HG02981 (cell line): ENCODE data around the gene GPR157.
"Not testable (repeated sequence)": the region's sequence is repeated elsewhere in the genome, so short reads cannot be mapped to it uniquely, and the experiment has no call there.

Source experiments
- ATAC-seq: cut with Tn5 transposase; IDR thresholded peaks from one replicate; pipeline ENCODE4 v1.9.1; 2021; ENCODE audit warnings: mild to moderate bottlenecking, moderate library complexity; ENCODE audit not compliant: unreplicated experiment

GPR157 gene

DNA sequence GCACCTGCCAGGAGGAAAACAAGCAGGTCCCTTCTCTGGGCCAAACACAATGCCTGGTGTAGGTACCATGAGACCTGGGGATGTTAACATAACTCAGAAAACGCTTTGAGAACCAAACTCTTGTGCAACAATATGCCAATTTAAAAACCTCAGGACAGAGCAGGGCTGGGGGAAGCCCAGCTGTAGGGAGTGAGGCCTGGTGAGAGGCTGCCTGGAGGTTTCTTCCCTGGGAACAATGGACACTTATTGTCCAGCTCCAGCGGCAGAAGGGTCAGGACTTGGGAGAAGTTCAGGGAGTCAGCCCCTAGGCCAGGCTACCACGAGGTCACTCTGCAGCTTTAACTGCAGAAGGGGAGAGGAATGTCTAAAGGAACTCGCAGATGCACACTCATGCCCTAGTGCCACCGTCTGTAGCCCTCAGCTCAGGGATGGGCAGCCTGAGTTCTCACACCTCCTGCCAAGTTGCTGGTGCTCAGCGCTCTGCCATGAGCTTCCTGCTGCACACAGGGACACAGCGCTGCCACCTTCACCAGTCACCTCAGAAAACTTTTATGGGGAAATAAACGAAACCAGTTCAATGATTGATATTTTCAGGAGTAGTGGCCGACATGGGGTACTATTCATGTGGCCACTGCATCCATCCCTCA lies 8.5 kb downstream of the GPR157 start:
- no peak for ATAC-seq

DNA sequence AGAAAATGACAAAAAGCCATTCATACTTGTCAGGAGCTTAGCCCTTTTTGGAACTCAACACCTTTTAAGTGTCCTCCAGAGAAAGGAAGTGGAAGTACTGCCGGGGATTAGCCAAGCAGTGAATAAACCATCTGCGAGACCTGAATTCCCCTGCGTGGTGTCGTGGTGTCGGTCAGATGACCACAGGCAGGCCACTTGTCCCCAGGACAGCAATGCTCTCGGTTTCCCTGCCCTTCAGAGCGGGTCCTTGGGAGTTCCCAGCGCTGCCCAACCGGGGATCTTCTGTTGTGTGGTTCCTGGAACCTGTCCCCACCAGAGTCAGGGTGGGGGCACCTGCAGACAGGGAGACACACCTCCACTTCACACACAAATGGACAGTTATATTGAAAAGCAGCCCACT lies 9.2 kb downstream of the GPR157 start:
- no peak for ATAC-seq

DNA sequence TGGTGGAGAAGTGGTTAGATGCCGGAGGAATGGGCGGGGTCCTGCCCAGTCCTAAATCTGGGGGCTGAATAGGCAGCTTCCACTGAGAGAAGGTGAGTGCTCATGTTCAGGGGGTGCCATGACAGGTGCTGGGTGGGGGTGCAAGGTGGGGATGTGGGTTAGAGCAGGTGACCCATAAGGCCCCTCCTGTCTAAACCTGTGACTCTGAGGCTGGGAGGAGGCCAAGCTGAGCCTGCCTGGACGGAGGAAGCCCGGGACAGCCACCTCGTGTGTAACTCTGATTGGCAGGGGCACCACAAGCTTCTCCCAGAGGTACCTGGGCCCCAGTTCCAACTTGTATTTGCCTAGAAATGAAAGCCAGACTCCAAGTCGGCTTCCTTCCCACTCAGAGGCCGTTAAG lies 10.7 kb downstream of the GPR157 start:
- no peak for ATAC-seq

DNA sequence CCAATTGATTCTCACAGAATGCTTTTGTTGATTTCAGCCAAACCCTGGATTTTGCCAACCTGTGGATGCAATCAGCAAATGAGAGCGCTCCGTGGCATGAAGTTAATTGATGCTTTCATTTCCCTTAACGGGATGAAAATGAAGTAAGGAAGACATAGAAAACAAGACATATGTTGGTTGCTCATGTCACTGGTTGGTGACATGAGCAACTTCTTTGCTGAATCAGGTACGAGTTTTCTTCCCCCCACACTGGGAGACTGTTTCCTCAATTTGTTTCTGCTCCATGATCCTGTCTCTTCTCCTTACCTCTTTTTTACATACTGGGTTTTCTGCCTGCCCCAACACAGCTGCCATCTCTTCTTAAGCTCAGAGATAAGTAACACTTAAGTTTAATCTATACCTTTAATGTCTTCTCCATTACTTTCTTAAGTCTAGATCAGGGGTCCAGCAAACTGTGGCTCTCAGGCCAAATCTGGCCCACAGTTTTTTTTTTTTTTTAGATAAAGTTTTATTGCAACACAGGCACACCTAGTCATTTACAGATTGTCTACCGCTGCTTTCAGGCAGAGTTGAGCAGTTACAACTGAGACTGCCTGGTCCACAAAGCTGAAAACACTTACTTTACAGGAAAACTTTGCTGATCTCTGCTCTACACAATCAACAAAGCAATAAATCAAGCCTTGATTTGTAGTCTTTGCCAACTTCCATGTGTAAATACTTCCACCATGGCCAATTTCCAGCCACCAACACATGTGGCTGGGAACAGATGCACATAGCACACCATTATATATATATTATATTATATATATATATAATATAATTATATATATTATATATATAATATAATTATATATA lies 13.3 kb downstream of the GPR157 start:
- no peak for ATAC-seq

DNA sequence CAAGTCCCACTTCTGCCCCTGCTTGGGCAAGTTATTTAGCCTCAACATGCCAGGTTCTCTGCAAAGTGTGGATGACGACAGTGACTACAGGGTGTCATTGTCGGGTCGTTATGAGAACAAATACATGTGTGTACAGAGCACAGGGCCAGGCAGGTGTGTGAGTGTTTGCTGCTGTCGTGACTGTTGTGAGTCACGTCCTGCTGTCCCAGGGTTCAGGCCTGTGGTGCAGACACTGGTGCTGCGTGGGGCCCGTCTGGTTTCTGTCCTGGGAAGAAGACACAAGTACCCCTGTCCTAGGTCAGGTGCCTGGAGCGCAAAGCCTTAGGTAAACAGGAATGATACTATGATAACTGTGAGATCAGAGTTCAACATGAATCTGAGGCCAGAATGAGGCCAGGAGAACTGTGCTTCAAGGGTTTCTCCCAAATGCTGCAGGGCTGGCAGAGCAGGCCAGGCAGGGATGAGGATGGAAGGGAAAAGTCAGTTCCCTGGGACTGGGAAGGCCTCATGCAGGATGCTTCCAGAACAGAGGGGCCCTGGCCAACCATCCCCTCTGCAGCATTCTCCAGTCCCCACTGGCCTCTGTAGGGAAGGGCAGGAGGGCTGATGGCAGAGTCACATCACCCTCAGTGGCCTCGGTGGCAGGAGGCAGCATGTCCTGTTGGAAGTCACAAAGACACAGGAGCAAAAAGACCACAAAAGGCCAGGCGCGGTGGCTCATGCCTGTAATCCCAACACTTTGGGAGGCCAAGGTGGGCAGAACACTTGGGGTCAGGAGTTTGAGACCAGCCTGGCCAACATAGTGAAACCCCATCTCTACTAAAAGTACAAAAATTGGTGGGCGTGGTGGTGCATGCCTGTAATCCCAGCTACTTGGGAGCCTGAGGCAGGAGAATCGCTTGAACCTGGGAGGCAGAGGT lies 15.7 kb downstream of the GPR157 start:
- ATAC-seq: no peak

DNA sequence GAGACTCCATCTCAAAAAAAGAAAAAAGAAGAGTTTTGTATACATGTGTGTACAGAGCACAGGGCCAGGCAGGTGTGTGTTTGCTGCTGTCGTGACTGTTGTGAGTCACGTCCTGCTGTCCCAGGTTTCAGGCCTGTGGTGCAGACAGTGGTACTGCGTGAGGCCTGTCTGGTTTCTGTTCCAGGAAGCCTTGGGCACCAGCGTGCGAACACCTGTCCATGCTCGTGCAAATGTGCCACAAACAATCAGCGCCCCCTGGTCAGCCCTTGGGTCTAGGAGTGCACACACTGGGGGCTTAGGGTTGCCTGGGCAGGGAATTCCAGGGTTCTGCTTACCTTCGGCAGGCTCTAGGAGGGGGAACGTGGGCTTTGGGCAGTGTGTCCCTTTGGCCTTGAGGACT lies 16.9 kb downstream of the GPR157 start:
- no peak for ATAC-seq

DNA sequence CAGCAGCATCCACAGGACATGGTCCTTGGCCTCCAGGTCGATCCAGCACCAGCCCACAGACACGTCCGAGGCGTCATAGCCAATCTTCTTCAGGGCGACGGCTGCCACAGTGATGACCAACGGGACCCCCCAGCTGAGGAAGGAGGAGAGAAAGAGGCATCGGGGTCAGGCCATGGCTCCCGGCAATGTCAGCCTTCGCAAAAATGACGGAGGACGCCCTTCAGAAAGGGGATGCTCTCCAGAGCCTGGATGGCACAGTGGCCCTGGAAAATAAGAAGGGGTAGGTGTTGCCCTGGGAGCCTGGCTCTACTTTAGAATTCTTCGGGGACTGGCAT lies 17.6 kb downstream of the GPR157 start:
- no peak for ATAC-seq

DNA sequence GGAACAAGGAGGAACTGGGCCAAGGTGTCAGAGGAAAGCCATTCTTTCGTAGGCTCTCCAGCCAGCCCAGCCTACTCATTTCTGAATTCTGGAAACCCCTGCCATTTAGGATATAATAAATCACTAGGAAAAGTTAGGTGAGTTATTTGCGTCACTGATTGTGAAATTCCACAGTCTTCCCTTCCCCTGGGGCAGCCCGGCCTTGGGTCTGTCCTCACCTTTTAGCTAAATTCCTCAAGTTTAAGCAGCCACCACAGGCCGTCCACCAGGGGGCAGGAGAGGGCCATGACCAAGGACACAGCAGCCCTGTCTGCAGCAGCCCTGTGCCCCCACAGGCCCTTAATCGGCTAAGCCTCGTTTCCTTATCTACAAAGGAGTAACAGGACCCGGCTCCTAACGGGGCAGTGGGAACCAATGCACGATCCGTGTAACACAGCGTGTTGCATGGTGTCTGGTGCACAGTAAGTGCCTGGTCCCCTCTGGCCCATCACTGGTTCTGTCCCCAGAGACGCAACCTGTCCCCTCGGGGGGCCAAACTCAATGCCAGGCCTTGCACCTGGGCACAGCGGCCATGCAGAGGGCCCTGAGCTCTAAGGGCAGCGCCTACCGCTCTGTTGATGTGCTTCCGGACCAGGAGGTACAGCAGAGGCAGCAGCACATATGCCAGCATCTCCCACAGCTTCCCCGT lies 18.1 kb downstream of the GPR157 start:
- no peak for ATAC-seq

DNA sequence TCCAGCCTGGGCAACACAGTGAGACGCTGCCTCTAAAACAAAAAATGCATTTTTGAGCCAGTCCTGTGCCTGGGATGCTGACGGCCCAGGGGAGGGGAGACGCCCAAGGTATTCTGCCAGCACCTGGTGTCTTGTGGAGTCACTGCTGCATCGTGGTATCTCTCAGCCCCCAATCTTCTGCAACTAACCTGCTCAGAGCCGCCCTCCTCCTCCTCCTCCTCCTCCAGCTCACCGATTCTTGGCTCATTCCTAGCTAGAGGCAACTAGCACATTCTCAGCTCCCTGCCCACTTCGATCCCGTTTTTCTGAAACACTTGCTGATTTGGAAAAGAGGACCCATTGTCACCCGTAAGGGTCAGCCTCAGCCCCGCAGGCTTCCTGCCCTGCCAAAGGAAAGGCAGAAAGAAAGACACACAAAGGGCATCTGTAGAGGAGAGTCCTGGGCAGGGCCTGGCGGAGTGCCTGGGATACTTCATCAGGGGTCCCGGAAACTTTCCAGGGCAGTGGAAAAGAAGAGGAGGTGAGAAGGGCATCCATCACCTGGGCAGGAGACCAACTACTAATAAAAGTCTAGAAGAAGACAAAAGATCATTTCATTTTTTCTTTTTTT lies 20.7 kb downstream of the GPR157 start:
- no peak for ATAC-seq

DNA sequence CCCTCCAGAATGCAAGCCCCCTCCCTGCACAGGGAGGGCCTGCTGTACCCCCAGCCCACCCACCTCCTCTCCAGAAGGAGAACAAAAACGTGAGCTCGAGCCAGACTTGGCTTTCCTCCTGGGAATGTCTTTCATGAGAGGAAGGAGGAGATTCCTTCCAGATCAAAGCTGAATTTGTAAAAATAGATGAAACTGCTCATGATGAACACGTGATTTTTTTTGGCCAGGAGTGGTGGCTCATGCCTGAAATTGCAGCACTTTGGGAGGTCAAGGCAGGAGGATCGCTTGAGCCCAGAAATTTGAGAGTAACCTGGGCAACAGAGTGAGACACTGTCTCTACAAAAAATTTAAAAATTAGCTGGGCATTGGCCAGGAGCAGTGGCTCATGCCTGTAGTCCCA lies 21.8 kb downstream of the GPR157 start:
- no peak for ATAC-seq

DNA sequence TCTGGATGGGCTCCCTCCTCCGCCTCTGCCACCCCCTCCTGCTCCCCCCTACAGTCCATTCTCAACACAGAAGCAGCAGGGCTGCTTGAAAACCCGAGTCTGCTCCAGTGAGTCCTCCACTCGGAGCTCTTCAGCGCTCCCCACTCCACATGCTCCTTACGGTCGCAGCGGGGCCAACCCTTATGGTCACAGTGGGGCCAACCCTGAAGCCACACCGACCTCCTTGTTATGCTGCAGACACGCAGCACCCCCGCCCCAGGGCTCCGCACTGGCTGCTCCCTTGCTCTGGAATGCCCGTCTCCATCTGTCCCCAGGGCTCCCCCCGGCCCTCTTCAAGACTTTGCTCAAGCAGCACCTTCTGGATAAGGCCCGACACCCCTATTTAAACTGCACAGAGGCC lies 22.6 kb downstream of the GPR157 start:
- ATAC-seq: no peak

DNA sequence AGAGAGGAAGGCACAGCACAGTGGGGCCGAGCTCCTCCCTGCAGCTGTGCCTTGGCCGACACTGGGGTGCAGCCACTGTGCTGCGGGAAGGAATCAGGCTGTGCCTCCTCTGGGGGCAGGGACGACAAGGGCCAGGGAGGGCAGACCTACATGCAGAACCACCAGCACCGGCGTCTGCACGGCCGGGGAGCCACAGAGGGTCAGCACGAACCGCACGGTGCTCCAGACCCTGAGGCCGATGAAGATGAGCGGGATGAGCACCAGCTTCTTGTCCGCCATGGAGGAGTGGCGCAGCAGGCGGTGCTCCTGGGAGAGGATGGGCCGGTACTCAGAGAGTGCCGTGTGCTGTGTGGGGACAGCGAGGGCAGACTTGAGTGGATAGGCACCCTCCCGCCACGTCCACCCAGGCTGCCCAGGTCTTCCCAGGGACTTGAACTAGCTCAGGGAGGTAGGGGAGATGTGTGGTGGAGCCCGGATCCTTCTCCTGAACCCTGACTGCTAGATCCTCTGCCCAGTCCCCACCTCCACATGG lies 23.5 kb downstream of the GPR157 start:
- no peak for ATAC-seq

DNA sequence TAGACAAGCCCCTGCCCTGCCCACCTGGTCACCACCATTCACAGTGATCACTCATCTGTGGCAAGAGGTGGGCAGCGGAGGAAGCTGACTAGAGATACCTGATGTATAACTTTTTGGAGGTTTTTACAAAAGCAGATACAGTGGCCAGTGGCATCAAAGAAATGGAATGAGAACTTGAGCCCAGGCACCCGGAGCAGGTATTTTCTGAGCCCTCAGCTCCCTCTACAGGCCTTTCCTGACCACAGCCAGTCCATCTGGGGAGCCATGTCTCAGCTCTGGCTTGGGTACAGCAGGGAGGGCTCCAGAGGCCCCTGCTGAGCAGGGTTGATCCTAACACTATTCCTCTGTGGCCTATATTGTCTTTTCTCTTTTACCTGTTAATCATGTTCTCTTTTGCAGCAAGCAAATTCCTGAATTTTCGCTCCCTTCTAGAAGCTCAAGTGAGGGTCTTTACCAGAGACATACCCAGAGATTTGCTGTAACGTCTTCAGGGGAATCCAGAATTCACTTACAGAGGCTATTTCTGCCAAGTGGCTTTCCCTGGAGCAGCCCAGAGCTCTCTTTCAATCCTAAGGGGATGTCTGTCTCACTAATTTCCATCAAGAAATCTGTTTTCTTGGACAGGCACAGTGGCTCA lies 27.3 kb downstream of the GPR157 start:
- ATAC-seq: no peak

DNA sequence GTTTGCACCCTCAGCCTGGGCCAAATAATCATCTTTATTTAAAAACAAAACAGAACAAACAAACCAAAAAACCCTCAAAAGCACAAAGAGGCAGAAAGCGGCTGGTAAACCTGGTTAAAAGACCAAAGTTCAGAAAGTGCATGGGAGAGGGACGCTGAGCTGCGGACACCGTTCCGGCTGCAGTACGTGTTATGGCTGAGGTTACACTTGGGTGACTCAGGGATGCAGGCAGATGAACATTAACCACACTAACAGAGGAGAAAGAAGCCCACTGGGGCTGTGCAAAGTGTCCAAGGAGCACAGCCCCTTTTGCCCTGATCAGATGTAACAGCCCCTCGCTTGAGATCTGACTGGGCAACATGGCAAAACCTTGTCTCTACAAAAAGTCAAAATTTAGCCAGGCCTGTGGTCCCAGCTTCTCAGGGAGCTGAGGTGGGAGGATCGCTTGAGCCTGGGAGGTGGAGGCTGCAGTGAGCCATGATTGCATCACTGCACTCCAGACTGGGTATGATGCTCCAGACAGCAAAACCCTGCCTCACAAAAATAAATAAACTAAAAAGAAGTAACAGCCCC lies 28.3 kb downstream of the GPR157 start:
- no peak for ATAC-seq

DNA sequence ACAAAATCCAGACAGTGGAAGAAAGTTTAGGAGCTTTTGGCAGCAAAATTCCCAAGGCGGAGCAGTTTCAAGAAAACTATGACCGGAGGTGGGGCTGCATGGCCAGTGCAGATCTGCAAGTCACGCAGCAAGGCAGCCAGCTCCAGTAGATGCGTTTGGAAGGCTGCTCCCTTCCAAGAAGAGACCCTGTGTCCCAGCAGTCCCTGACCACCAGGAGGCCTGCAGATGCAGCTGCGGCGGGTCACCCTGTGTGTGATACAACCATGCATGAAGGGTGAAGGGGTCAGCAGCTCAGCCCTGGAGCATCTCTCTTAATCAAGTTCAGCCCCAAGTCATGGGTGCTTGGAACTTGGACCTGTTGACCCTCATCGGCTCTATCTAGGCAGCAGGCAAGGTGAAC lies 29.3 kb downstream of the GPR157 start:
- ATAC-seq: no peak

DNA sequence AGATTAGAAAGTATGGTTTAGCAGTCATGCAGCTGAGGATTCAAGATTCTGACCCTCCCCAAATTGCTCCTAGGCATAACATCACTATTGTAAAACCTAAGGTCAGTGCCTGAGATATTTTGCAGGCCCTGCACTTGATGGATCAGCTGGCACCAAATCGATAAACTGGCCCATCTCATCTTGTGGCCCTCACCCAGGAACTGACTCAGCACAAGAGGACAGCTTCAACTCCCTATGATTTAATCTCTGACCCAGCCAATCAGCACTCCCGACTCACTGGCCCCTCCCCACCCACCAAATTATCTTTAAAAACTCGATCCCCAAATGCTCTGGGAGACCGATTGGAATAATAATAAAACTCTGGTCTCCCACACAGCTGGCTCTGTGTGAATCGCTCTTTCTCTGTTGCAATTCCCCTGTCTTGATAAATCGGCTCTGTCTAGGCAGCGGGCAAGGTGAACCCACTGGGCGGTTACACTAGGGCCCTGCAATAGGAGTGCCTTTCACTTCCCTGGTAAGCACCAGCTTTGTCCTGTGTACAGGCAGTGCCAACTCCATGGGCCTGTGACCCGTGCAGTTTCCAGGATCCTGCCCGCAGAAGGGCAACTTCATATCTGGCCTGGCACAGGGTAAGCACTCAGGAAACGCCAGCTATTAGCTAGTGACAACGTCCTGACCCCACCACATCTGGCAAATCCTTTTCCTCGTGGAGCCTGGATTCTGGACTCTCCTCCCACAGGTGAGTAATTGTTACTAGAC lies 30.8 kb downstream of the GPR157 start:
- no peak for ATAC-seq

DNA sequence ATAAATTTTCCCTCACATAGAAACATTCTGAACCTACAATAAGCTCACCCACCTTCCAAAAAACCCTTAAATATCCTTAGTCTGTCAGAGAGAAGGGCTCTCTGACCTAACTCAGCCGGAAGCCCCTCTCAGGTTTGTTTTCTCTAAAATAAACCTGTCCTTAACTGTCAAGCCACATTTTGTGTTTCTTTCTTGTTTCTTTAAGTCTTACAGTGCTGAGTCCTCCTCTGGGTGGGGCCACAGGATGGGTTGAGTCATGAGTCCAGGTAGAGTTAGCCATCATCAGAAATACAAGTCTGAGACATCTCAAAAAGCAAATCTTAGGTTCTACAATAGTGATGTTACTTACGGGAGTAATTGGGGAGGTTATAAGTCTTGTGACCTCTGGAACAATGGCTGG lies 33.1 kb downstream of the GPR157 start:
- no peak for ATAC-seq

DNA sequence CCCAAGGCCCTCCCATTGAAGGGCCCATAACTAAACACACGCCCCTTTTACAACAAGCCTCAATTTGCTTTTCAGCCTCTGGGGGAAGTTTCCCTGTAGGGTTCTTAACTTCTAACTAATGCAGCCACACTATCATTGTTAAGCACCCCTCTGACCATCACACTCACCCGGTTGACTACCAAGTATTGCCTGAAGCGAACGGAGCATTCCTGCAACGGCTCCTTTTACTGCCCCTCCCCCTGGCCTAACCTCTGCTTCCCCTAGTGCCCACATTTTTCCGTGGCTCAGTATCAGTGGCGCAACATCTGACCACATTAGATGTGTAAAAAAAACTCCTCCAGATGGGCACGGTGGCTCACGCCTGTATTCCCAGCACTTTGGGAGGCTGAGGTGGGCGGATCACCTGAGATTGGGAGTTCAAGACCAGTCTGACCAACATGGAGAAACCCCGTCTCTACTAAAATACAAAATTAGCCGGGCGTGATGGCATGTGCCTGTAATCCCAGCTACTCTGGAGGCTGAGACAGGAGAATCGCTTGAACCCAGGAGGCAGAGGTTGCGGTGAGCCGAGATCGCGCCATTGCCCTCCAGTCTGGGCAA lies 34.8 kb downstream of the GPR157 start:
- not testable (repeated sequence) for ATAC-seq
